D721Med (cell line): Measurements from ENCODE around the gene COMMD1.
"Not testable (repeated sequence)": the region's sequence is repeated elsewhere in the genome, so short reads cannot be mapped to it uniquely, and the experiment has no call there.

ENCODE experiments used
- DNase-seq: peaks from one replicate; pipeline ENCODE4 v3.0.0; 2011; ENCODE audit warnings: low spot score; ENCODE audit not compliant: insufficient read length
- FAIRE-seq: peaks from 2 replicates; lab custom pipeline; 2011; peaks lifted over from hg19 to GRCh38; lab: Jason Lieb, UNC
- TF ChIP-seq, protein P1 (sequence below): IDR thresholded peaks from 2 replicates; pipeline ENCODE4 v1.5.1; 2012; ENCODE audit warnings: mild to moderate bottlenecking, control low read depth; ENCODE audit not compliant: insufficient read depth; ENCODE audit errors: missing control alignments

Gene COMMD1

DNA sequence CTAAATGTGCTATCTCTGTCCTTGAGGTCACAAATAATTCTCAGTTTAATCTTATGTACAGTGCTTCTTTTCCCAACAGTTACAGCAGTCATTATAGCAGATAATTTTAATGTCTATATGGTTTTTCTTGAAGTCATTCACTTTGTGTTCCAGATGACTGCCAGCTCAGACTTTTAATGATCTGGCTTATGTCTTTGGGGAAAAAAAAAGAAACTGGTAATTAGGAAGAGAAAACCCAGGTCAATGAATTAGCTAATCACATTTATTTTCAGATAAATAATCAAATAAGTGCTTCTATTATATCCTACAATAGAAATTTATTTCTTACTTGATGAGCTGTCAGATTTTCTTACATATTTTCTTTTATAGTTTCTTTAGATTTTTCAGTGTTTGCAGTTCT lies 96.0 kb downstream of the COMMD1 start:
- FAIRE-seq (no peak), DNase-seq (no peak)

GRCh38 chr2:62004428-62004827 lies 99.0 kb downstream of the COMMD1 start:
- not testable (repeated sequence) for DNase-seq, FAIRE-seq

More for the DNA sequence above, 96.0 kb downstream of the COMMD1 start:
- TF ChIP-seq, protein P1, sequence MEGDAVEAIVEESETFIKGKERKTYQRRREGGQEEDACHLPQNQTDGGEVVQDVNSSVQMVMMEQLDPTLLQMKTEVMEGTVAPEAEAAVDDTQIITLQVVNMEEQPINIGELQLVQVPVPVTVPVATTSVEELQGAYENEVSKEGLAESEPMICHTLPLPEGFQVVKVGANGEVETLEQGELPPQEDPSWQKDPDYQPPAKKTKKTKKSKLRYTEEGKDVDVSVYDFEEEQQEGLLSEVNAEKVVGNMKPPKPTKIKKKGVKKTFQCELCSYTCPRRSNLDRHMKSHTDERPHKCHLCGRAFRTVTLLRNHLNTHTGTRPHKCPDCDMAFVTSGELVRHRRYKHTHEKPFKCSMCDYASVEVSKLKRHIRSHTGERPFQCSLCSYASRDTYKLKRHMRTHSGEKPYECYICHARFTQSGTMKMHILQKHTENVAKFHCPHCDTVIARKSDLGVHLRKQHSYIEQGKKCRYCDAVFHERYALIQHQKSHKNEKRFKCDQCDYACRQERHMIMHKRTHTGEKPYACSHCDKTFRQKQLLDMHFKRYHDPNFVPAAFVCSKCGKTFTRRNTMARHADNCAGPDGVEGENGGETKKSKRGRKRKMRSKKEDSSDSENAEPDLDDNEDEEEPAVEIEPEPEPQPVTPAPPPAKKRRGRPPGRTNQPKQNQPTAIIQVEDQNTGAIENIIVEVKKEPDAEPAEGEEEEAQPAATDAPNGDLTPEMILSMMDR, result no peak

- TF ChIP-seq, protein P1, result no peak
- FAIRE-seq (no peak), DNase-seq (no peak)
Observed at GRCh38 chr2:62007555-62007954, 102.1 kb downstream of the COMMD1 start.

DNA sequence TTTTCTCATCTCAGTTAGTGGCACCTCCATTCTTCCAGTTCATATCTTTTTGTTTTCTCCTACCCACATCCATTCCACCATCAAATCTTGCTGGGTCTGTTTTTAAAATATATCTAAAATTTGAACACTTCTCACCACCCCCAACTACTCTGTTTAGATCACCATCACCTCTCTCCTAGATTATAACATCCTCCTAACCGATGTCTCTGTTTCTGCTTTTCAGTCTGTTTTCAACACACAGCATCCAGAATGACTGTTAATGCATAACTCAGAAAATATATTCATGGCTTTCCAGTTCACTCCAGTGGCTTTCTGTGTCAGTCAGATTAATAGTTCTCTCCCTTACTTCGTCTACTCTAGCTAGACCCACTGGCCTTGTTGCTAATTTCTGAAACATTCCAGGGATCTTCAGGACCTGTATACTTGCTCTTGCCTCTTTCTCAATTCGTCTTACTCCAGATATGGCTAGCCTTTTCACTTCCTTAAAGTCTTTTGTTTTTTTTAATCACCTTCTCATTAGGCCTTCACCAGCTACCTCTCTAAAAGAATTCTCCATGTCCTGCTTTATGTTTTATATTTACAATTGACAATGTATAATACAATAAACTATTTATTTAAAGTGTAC lies 105.3 kb downstream of the COMMD1 start:
- no peak for DNase-seq
- TF ChIP-seq, protein P1, result no peak
- no peak for FAIRE-seq

GRCh38 chr2:62013641-62014040 lies 108.2 kb downstream of the COMMD1 start:
- no peak for DNase-seq
- TF ChIP-seq, protein P1, result no peak
- no peak for FAIRE-seq

- DNase-seq, result no peak
- TF ChIP-seq, protein P1, result no peak
- no peak for FAIRE-seq
Observed at GRCh38 chr2:62014102-62014501, 108.6 kb downstream of the COMMD1 start.

GRCh38 chr2:62016957-62017356 lies 111.5 kb downstream of the COMMD1 start:
- no peak for FAIRE-seq
- DNase-seq, result no peak
- TF ChIP-seq, protein P1, result no peak
